PC-9 (cell line): Measurements from ENCODE around the gene USP48. TPM values are rescaled to one million over a fixed set of nuclear protein-coding genes. Genes with fewer than 3 reads are reported as not detected.

Source experiments
- BruUV-seq: library from RNA; stranded (reverse); fragments of 400-500 nt; replicated peaks from 2 replicates; lab custom pipeline; 2021; lab: Mats Ljungman, UMichigan
- CTCF ChIA-PET: fragments of 300-600 bp; sonication (Branson Sonifier 250); formaldehyde crosslinking; loops from one replicate; lab custom pipeline; 2022; ENCODE audit warnings: antibody characterized with exemption; lab: Charles Lee
- POLR2A ChIA-PET: fragments of 300-600 bp; sonication (Branson Sonifier 250); formaldehyde crosslinking; loops from one replicate; lab custom pipeline; 2022; ENCODE audit warnings: antibody characterized with exemption; ENCODE audit not compliant: unreplicated experiment; lab: Charles Lee
- DNase-seq, 2 experiments: peaks; one replicate each; pipeline versions ENCODE4 v3.0.0 to v3.0.0-alpha.2; 2015 to 2022; ENCODE audit warnings: mixed read lengths in 1 of 2
- H2AFZ ChIP-seq: fragments of 200-600 bp; sonication (generic); 2 replicates; pipeline ENCODE4 v1.8.1; 2017; ENCODE audit warnings: antibody characterized with exemption
- H3F3A ChIP-seq: fragments of 200-600 bp; sonication (generic); 2 replicates; pipeline ENCODE4 v1.8.1; 2017; ENCODE audit warnings: antibody characterized with exemption, mild to moderate bottlenecking, low read depth; ENCODE audit not compliant: insufficient read depth
- H3K27ac ChIP-seq: fragments of 200-600 bp; sonication (generic); 2 replicates; pipeline ENCODE4 v1.6.1; 2016; ENCODE audit warnings: mixed run types
- H3K27me3 ChIP-seq: fragments of 200-600 bp; sonication (generic); 2 replicates; pipeline ENCODE4 v1.6.1; 2016; ENCODE audit warnings: low read depth, mixed run types; ENCODE audit not compliant: insufficient read depth
- H3K36me3 ChIP-seq: fragments of 200-600 bp; sonication (generic); 2 replicates; pipeline ENCODE4 v1.6.1; 2016; ENCODE audit warnings: low read depth, mixed run types
- H3K4me1 ChIP-seq: fragments of 200-600 bp; sonication (generic); replicated peaks from 2 replicates; pipeline ENCODE4 v1.6.1; 2016; ENCODE audit warnings: mixed run types; ENCODE audit not compliant: insufficient read depth
- H3K4me2 ChIP-seq: fragments of 200-600 bp; sonication (generic); 2 replicates; pipeline ENCODE4 v1.6.1; 2017; ENCODE audit warnings: mixed run types
- H3K4me3 ChIP-seq: fragments of 200-600 bp; sonication (generic); 2 replicates; pipeline ENCODE4 v1.6.1; 2016; ENCODE audit warnings: mixed run types
- H3K79me2 ChIP-seq: fragments of 200-600 bp; sonication (generic); 2 replicates; pipeline ENCODE4 v1.6.1; 2017; ENCODE audit warnings: low read depth, mixed run types
- H3K9me2 ChIP-seq: fragments of 200-600 bp; sonication (generic); 2 replicates; pipeline ENCODE4 v1.8.1; 2017; ENCODE audit warnings: mild to moderate bottlenecking; ENCODE audit not compliant: insufficient read depth
- H3K9me3 ChIP-seq: fragments of 200-600 bp; sonication (generic); 2 replicates; pipeline ENCODE4 v1.8.1; 2016; ENCODE audit warnings: low read depth; ENCODE audit not compliant: insufficient read depth
- H4K20me1 ChIP-seq: fragments of 200-600 bp; sonication (generic); 2 replicates; pipeline ENCODE4 v1.8.1; 2017; ENCODE audit not compliant: insufficient read depth
- CTCF ChIP-seq: fragments of 200-600 bp; sonication (generic); conservative IDR thresholded peaks from 2 replicates; pipeline ENCODE4 v1.6.1; 2017; ENCODE audit warnings: mixed run types, antibody characterized with exemption, mild to moderate bottlenecking, moderate library complexity
- EZH2 ChIP-seq: fragments of 200-600 bp; sonication (generic); IDR thresholded peaks from 2 replicates; pipeline ENCODE4 v1.8.0; 2017; ENCODE audit warnings: antibody characterized with exemption, low read depth
- intact Hi-C: fragments of 100-400 bp; cut with micrococcal nuclease; formaldehyde crosslinking; loops from one replicate; pipeline ENCODE4 v1.10.0; 2022; ENCODE audit not compliant: unreplicated experiment
- total RNA-seq: library from RNA; stranded (reverse); gene quantifications from 2 replicates; pipeline ENCODE4 v1.2.3, GENCODE V29; 2021

Gene USP48
- total RNA-seq, 1 experiment from 2014 or later: 63.1 TPM

- TF ChIP-seq CTCF (no peak), EZH2 (no peak)
- Histone ChIP-seq H3K27me3 (no peaks in the 10 kb centered on the region), H3K4me1 (no peaks in the 10 kb centered on the region), H3K36me3 (no peaks in the 10 kb centered on the region), H3K4me3 (no peak overlapping the region), H2AFZ (no peak overlapping the region), H3K4me2 (no peak overlapping the region), H3K9me2 (no peaks in the 10 kb centered on the region), H3K9me3 (no peaks in the 10 kb centered on the region), H3F3A (no peaks in the 10 kb centered on the region), H3K27ac (no peak overlapping the region), H3K79me2 (no peaks in the 10 kb centered on the region), H4K20me1 (no peaks in the 10 kb centered on the region)
- POLR2A ChIA-PET: no interaction called here
- CTCF ChIA-PET: no interaction called here
- BruUV-seq: no TSS peak
- no peak for DNase-seq
- intact Hi-C loops: no loop called here
Observed at GRCh38 chr1:21685946-21686678, 96.8 kb downstream of the USP48 start.

- Histone ChIP-seq H2AFZ (no peak overlapping the region), H3K27me3 (no peaks in the 10 kb centered on the region), H3K79me2 (no peaks in the 10 kb centered on the region), H3K36me3 (no peaks in the 10 kb centered on the region), H3K9me3 (no peaks in the 10 kb centered on the region), H4K20me1 (no peaks in the 10 kb centered on the region), H3K27ac (no peak overlapping the region), H3K4me3 (no peak overlapping the region), H3K4me2 (no peak overlapping the region), H3F3A (peaks cover 10% of the 10 kb centered on the region; the same call in 1 of the 2 replicates), H3K4me1 (peaks cover 11% of the 10 kb centered on the region), H3K9me2 (no peaks in the 10 kb centered on the region)
- ChIA-PET POLR2A (no interaction called here), CTCF (no interaction called here)
- intact Hi-C loops: no loop called here
- TF ChIP-seq CTCF (no peak), EZH2 (no peak)
- BruUV-seq: no TSS peak
- no peak for DNase-seq
Observed at GRCh38 chr1:21681426-21681825, 101.5 kb downstream of the USP48 start.

GRCh38 chr1:21680918-21681317, 102.0 kb downstream of the USP48 start:
- H3K4me1 ChIP-seq: peaks cover 15% of the 10 kb centered on the region
- intact Hi-C loops: no loop called here
- H3K4me3 ChIP-seq: no peak overlapping the region
- H3K36me3 ChIP-seq: no peaks in the 10 kb centered on the region
- no peak overlapping the region for H3K27ac ChIP-seq
- ChIA-PET CTCF (no interaction called here), POLR2A (no interaction called here)
- no peaks in the 10 kb centered on the region for H3K27me3 ChIP-seq
- no peak overlapping the region for H2AFZ ChIP-seq
- BruUV-seq: no TSS peak
- no peaks in the 10 kb centered on the region for H3K9me3 ChIP-seq
- TF ChIP-seq CTCF (no peak), EZH2 (no peak)
- H3K9me2 ChIP-seq: no peaks in the 10 kb centered on the region
- peaks cover 15% of the 10 kb centered on the region; the same call in 1 of the 2 replicates for H3F3A ChIP-seq
- DNase-seq: no peak
- no peaks in the 10 kb centered on the region for H4K20me1 ChIP-seq
- H3K79me2 ChIP-seq: no peaks in the 10 kb centered on the region
- H3K4me2 ChIP-seq: no peak overlapping the region
